MM.1S (cell line): ENCODE measurements around the gene NPC1.

Experiments
- EZH2 ChIP-seq: fragments of 300-600 bp; sonication (generic); optimal IDR thresholded peaks from 2 replicates; pipeline ENCODE3; 2017; ENCODE audit warnings: low read depth, mild to moderate bottlenecking, antibody characterized with exemption, low read length, mixed read lengths
- EZH2phosphoT487 ChIP-seq: fragments of 300-600 bp; sonication (generic); IDR thresholded peaks from 2 replicates; pipeline ENCODE4 v1.6.1; 2018; ENCODE audit warnings: antibody characterized with exemption, low read length
- TF ChIP-seq, protein P1 (sequence below): fragments of 300-600 bp; sonication (generic); IDR thresholded peaks from 2 replicates; pipeline ENCODE4 v1.5.1; 2016; ENCODE audit warnings: antibody characterized with exemption, low read length, mixed read lengths

DNA sequence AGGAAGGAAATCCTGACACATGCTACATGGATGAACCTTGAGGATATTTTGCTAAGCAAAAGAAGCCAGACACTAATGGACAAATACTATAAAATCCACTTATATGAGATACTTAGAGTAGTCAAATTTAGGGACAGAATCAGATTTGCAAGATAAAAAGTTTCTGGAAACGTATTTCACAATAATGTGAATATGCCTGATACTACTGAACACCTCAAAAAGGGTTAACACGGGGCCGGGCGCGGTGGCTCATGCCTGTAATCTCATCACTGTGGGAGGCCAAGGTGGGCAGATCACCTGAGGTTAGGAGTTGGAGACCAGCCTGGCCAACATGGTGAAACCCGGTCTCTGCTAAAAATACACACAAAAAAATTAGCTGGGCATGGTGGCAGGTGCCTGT, 84.7 kb downstream of the NPC1 start:
- TF ChIP-seq, protein P1, sequence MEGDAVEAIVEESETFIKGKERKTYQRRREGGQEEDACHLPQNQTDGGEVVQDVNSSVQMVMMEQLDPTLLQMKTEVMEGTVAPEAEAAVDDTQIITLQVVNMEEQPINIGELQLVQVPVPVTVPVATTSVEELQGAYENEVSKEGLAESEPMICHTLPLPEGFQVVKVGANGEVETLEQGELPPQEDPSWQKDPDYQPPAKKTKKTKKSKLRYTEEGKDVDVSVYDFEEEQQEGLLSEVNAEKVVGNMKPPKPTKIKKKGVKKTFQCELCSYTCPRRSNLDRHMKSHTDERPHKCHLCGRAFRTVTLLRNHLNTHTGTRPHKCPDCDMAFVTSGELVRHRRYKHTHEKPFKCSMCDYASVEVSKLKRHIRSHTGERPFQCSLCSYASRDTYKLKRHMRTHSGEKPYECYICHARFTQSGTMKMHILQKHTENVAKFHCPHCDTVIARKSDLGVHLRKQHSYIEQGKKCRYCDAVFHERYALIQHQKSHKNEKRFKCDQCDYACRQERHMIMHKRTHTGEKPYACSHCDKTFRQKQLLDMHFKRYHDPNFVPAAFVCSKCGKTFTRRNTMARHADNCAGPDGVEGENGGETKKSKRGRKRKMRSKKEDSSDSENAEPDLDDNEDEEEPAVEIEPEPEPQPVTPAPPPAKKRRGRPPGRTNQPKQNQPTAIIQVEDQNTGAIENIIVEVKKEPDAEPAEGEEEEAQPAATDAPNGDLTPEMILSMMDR, result no peak
- TF ChIP-seq EZH2 (no peak), EZH2phosphoT487 (no peak)
